Uterus (tissue), 4 donors: ENCODE measurements around the gene TOLLIP. TPM values are rescaled to one million over a fixed set of nuclear protein-coding genes. Genes with fewer than 3 reads are reported as not detected.

Source experiments
- DNase-seq, 2 donors: peaks; one replicate each; pipeline ENCODE4 v3.0.0-alpha.2; 2019 to 2020
- H3K27ac ChIP-seq, 2 donors: fragments of 200-600 bp; sonication (generic); 1 replicate in 1 of 2; 2 replicates in 1 of 2; pipeline ENCODE4 v1.5.1; 2016 to 2018
- H3K27me3 ChIP-seq, 2 donors: fragments of 200-600 bp; sonication (generic); one replicate each; pipeline ENCODE4 v1.5.1; 2018 to 2019; ENCODE audit warnings: control low read depth in 1 of 2
- H3K36me3 ChIP-seq, 2 donors: fragments of 200-600 bp; sonication (generic); one replicate each; pipeline ENCODE4 v1.5.1; 2019; ENCODE audit warnings: control low read depth in 1 of 2
- H3K4me1 ChIP-seq, 2 donors: fragments of 200-600 bp; sonication (generic); one replicate each; pipeline ENCODE4 v1.5.1; 2018 to 2019; ENCODE audit warnings: control low read depth in 1 of 2
- H3K4me3 ChIP-seq, 2 donors: fragments of 200-600 bp; sonication (generic); 1 replicate in 1 of 2; 2 replicates in 1 of 2; pipeline ENCODE4 v1.5.1; 2018 to 2019; ENCODE audit warnings: mild to moderate bottlenecking in 1 of 2
- H3K9me3 ChIP-seq, 2 donors: fragments of 200-600 bp; sonication (generic); one replicate each; pipeline ENCODE4 v1.5.1; 2019; ENCODE audit warnings: control low read depth in 1 of 2
- POLR2A ChIP-seq, 2 donors: fragments of 450-650 bp; IDR thresholded peaks; one replicate each; pipeline ENCODE4 v1.6.1; 2016; ENCODE audit warnings: antibody characterized with exemption in 2 of 2, mild to moderate bottlenecking in 1 of 2, moderate library complexity in 1 of 2
- intact Hi-C: fragments of 100-400 bp; cut with DNase I; formaldehyde crosslinking; loops from one replicate; pipeline ENCODE4 v1.15.1; 2023; ENCODE audit warnings: low total_unique reads
- total RNA-seq, 4 donors: library from RNA; depleted of rRNA in 3 of 4; stranded (reverse); fragments of >200 nt in 3 of 4; gene quantifications; one replicate each; pipeline versions ENCODE4 v1.1.0 to v1.2.4, GENCODE V29; 2014 to 2023
- TF ChIP-seq, protein P1 (sequence below), 4 experiments: fragments of 200-600 bp in 2 of 4; fragments of 450-650 bp in 2 of 4; sonication (generic) in 2 of 4; IDR thresholded peaks; one replicate each; pipeline ENCODE4 v1.5.1; 2016 to 2019; ENCODE audit warnings: antibody characterized with exemption in 4 of 4, mild to moderate bottlenecking in 2 of 4, moderate library complexity in 1 of 4
- donor health status: DM: yes; HTN: yes; CAD: no.

TOLLIP gene
- total RNA-seq, 4 donors from 2014 or later, result 5.9 to 86.8 (median 36.2) TPM

DNA sequence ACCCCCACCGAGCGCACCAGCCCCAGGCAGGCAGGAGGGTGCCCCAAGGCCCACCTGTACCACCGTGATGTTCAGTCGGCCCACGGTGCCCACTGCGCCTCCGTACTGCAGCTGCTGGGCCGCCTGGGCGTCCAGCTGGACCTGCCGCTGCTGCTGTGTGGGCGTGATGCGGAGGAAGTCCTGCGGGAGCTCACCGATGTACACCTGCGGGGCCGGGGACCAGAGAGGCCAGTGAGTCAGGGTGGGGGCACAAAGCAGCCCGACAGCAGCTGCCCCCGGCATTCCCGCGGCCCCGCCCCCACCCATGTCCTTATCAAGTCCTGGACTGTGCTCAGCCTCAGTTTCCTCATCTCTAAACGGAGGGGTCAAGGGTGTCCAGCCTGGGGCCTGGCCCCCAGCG is 13.8 kb downstream of the TOLLIP start:
- H3K36me3 ChIP-seq, result no peaks in the 10 kb centered on the region
- peaks cover 0 to 12% of the 10 kb centered on the region in 2 donors for H3K4me1 ChIP-seq
- peak in 1 of 2 donors; percentile 14 for DNase-seq
- TF ChIP-seq, protein P1, sequence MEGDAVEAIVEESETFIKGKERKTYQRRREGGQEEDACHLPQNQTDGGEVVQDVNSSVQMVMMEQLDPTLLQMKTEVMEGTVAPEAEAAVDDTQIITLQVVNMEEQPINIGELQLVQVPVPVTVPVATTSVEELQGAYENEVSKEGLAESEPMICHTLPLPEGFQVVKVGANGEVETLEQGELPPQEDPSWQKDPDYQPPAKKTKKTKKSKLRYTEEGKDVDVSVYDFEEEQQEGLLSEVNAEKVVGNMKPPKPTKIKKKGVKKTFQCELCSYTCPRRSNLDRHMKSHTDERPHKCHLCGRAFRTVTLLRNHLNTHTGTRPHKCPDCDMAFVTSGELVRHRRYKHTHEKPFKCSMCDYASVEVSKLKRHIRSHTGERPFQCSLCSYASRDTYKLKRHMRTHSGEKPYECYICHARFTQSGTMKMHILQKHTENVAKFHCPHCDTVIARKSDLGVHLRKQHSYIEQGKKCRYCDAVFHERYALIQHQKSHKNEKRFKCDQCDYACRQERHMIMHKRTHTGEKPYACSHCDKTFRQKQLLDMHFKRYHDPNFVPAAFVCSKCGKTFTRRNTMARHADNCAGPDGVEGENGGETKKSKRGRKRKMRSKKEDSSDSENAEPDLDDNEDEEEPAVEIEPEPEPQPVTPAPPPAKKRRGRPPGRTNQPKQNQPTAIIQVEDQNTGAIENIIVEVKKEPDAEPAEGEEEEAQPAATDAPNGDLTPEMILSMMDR (IDR thresholded peaks at IDR 0.05), result no peak
- TF ChIP-seq POLR2A (IDR thresholded peaks at IDR 0.05), result no peak
- no peaks in the 10 kb centered on the region for H3K9me3 ChIP-seq
- intact Hi-C loops, result no loop called here
- H3K4me3 ChIP-seq, result no peak overlapping the region
- no peaks in the 10 kb centered on the region for H3K27me3 ChIP-seq
- H3K27ac ChIP-seq, result no peak overlapping the region

DNA sequence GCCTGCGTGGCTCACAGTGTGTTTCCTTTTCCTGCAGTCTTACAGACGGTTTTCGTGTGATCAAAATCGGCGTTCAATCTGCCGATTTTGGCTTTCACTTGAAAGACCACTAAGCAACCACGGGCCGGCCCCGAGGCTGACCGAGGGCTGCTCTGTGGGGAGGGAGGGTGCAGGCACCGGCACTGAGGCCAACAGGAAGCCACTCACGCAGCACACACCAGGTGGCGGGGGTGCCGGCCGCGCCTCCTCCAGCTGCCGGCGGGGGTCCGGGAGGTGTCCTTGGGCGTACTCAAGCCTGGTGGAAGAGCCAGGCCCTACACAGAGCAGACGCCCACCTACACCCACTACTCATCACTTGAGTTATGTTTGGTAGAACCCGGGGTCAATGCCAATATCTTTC is 14.3 kb downstream of the TOLLIP start:
- Histone ChIP-seq H3K4me3 (no peak overlapping the region), H3K27me3 (no peaks in the 10 kb centered on the region), H3K9me3 (no peaks in the 10 kb centered on the region), H3K36me3 (no peaks in the 10 kb centered on the region), H3K4me1 (peaks cover 0 to 12% of the 10 kb centered on the region in 2 donors), H3K27ac (no peak overlapping the region)
- TF ChIP-seq POLR2A (IDR thresholded peaks at IDR 0.05), result no peak
- intact Hi-C loops, result no loop called here
- peak in 1 of 2 donors; percentile 6 for DNase-seq

DNA sequence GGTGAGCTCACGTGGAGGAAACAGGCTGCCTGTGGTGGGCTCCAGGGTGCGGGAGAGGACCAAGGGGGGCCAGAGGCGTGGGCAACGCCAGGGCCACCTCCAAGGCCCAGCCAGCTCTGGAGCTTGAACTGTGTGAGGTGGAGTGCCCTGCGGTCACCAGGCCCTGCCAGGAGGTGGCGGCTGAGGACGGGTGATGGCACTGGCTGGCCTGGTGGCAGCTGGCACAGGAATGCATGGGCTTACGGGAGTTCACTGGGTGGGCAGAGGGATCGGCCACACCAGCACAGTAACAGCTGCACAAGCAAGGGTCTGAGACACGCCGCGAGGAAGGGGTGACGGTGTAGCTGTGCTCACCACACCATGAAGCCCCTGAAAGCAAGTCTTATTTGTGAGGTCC is 15.8 kb downstream of the TOLLIP start:
- no peak for DNase-seq
- intact Hi-C loops, result no loop called here

DNA sequence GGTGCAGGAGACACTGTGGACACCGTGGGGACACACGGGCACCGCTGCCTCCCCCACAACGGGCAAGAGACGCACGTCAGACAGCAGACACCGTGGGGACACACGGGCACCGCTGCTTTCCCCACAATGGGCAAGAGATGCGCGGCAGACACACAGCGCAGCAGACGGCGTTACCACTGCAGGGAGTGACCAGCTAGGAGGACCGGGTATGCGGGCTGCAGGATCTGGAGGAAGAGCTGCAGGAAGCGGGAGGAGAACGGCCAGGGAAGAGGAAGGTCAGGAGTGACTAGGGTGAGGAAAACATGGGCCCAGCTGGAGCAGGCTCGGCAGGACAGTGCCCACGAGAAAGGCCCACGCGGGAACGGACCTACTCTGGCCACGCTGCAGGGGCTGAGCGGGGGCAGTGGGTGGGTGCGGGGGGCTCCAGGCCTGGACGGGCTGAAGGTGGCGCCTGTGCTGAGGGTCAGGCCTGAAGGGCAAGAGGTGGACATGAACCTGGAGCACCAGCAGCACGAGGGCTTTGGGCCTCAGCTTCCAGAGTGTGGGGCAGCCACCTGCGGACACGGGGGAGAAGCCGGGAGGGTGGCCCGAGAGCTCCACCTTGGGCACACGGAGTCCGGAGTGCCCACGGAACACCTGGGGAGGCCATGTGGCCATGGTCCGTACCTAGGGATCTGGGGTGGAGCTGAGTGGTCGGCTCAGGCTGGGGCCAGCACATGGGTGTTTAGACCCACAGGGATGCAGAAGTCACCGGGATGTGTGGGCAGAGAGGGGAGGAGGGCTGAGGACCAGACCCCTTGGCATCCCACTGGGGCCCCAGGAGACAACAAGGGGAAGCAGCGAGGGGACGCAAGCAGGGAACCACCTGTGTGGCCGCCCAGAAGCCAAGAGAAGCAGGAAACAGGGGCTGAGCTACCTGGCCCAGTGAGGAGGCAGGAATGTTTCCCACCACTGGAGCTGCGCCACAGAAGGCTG is 16.5 kb downstream of the TOLLIP start:
- intact Hi-C loops, result no loop called here

More for the DNA sequence above, 15.8 kb downstream of the TOLLIP start:
- Histone ChIP-seq H3K4me3 (no peak overlapping the region), H3K27ac (no peak overlapping the region), H3K9me3 (no peaks in the 10 kb centered on the region), H3K27me3 (no peaks in the 10 kb centered on the region), H3K36me3 (no peaks in the 10 kb centered on the region), H3K4me1 (peaks cover 0 to 6% of the 10 kb centered on the region in 2 donors)
- TF ChIP-seq POLR2A (IDR thresholded peaks at IDR 0.05), result no peak
- TF ChIP-seq, protein P1 (IDR thresholded peaks at IDR 0.05), result no peak

DNA sequence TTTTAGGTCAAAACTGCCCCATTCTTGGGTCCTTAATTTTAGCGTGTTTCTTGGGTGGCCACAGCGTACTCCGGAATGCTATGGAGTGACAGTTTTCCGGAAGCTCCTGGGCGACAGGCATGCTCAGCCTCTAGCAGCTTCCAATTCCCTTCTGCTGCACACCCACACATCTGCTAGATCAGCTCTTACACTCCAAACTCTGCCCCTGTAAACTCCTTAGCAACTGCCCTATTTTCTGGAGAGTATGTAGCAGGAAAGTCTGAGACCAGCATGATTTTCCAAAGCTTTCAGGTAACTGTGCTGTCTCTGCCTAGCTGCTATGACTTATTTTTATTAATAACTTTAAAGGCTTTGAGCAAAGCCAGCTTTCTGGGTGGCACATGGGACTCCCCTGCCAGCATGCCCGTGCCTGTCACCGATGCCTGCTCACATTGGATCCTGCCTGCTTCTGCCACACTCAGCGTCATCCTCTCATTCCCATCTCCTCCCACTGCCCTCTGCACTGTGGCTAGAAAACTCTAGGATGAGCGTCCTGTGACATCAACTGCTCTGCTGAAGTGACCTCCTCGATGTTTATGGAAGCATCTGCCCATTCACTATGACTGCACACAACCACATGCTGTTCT is 17.3 kb downstream of the TOLLIP start:
- intact Hi-C loops, result no loop called here
- Histone ChIP-seq H3K36me3 (no peaks in the 10 kb centered on the region), H3K27ac (no peak overlapping the region), H3K4me1 (no peaks in the 10 kb centered on the region), H3K27me3 (no peaks in the 10 kb centered on the region), H3K9me3 (no peaks in the 10 kb centered on the region), H3K4me3 (no peak overlapping the region)
- no peak for TF ChIP-seq POLR2A (IDR thresholded peaks at IDR 0.05)
- TF ChIP-seq, protein P1 (IDR thresholded peaks at IDR 0.05), result no peak
- DNase-seq, result peak in 1 of 2 donors; percentile 7

More for the DNA sequence above, 16.5 kb downstream of the TOLLIP start:
- H3K36me3 ChIP-seq, result no peaks in the 10 kb centered on the region
- peaks cover 0 to 3% of the 10 kb centered on the region in 2 donors for H3K4me1 ChIP-seq
- peak in 1 of 2 donors; percentile 10 for DNase-seq
- TF ChIP-seq, protein P1 (IDR thresholded peaks at IDR 0.05), result no peak
- TF ChIP-seq POLR2A (IDR thresholded peaks at IDR 0.05), result no peak
- no peaks in the 10 kb centered on the region for H3K9me3 ChIP-seq
- H3K4me3 ChIP-seq, result no peak overlapping the region
- H3K27ac ChIP-seq, result no peak overlapping the region
- H3K27me3 ChIP-seq, result no peaks in the 10 kb centered on the region
